ENCODE data around the gene WDR74.
"Not testable (repeated sequence)": the region's sequence is repeated elsewhere in the genome, so short reads cannot be mapped to it uniquely, and the experiment has no call there.

The WDR74 gene

GRCh38 chr11:62841361-62842170 is 2.2 kb upstream of the WDR74 start:
- DNase-seq (ENCODE audit: low spot score): peak; percentile 100

- DNase-seq (ENCODE audit: low spot score): peak; percentile 91
These were observed 1.5 kb upstream of the WDR74 start for GRCh38 chr11:62840721-62841360.

- no peak for DNase-seq (ENCODE audit: low spot score)
These were observed 4.1 kb downstream of the WDR74 start for GRCh38 chr11:62835336-62835735.

GRCh38 chr11:62832336-62833234 is 6.8 kb downstream of the WDR74 start, which contains the start of gene TEX54:
TEX54 (minus strand) TSS chr11:62832841.
- DNase-seq (ENCODE audit: low spot score): no peak

- peak; percentile 99 for DNase-seq (ENCODE audit: low spot score)
These were observed 7.7 kb downstream of the WDR74 start, which contains the start of gene STX5 for GRCh38 chr11:62831520-62832335. STX5 (minus strand) TSS chr11:62832051; CDS start chr11:62831243, 808 bp downstream.

- no peak for DNase-seq (ENCODE audit: low spot score)
These were observed 8.4 kb downstream of the WDR74 start for GRCh38 chr11:62830904-62831519.

GRCh38 chr11:62828130-62828529 is 11.3 kb downstream of the WDR74 start:
- DNase-seq (ENCODE audit: low spot score): not testable (repeated sequence)

GRCh38 chr11:62823677-62824076 is 15.7 kb downstream of the WDR74 start:
- no peak for DNase-seq (ENCODE audit: low spot score)

- DNase-seq (ENCODE audit: low spot score): no peak
These were observed 22.3 kb downstream of the WDR74 start for GRCh38 chr11:62817129-62817528.

GRCh38 chr11:62816557-62816956 is 22.8 kb downstream of the WDR74 start:
- DNase-seq (ENCODE audit: low spot score): no peak

- no peak for DNase-seq (ENCODE audit: low spot score)
These were observed 27.7 kb downstream of the WDR74 start for GRCh38 chr11:62811659-62812058.

- no peak for DNase-seq (ENCODE audit: low spot score)
These were observed 28.6 kb downstream of the WDR74 start for GRCh38 chr11:62810748-62811147.

GRCh38 chr11:62806611-62807121 is 32.7 kb downstream of the WDR74 start:
- DNase-seq (ENCODE audit: low spot score): no peak

GRCh38 chr11:62805961-62806441 is 33.4 kb downstream of the WDR74 start:
- no peak for DNase-seq (ENCODE audit: low spot score)

- peak; percentile 93 for DNase-seq (ENCODE audit: low spot score)
These were observed 34.1 kb downstream of the WDR74 start, which contains the start of gene NXF1 for GRCh38 chr11:62805076-62805892. NXF1 (minus strand) TSS chr11:62805440; CDS start chr11:62805356, 84 bp downstream.

- DNase-seq (ENCODE audit: low spot score): no peak
These were observed 34.9 kb downstream of the WDR74 start for GRCh38 chr11:62804310-62805075.

- no peak for DNase-seq (ENCODE audit: low spot score)
These were observed 38.3 kb downstream of the WDR74 start for GRCh38 chr11:62801071-62801470.

GRCh38 chr11:62799486-62799885 is 39.9 kb downstream of the WDR74 start:
- no peak for DNase-seq (ENCODE audit: low spot score)

- DNase-seq (ENCODE audit: low spot score): no peak
These were observed 43.1 kb downstream of the WDR74 start for GRCh38 chr11:62796281-62796680.

Data from cerebellar cortex (tissue), 1 donor.